ENCODE data around the gene CMSS1. TPM values are rescaled to one million over a fixed set of nuclear protein-coding genes. Genes with fewer than 3 reads are reported as not detected.
A peak's percentile ranks its signal among the peaks of the same experiment; 100 is the strongest.

CMSS1 gene
- total and polyA plus RNA-seq, 4 donors: 3.8 to 19.5 (median 7.5) TPM

- H3K27ac ChIP-seq (ENCODE audit: low read depth in 1 of 2, low read length in 2 of 2): no peak overlapping the region
- no peaks in the 10 kb centered on the region for H3K9me3 ChIP-seq (ENCODE audit: control insufficient read depth in 4 of 4, low read length in 3 of 4)
- no peaks in the 10 kb centered on the region for H3K36me3 ChIP-seq (ENCODE audit: control insufficient read depth in 4 of 4, insufficient read depth in 3 of 4, low read depth in 1 of 4, low read length in 3 of 4)
- H3K9ac ChIP-seq (ENCODE audit: low read depth in 1 of 2, low read length in 2 of 2): no peak overlapping the region
- no peaks in the 10 kb centered on the region for H3K4me1 ChIP-seq (ENCODE audit: control insufficient read depth in 4 of 4, insufficient read depth in 4 of 4, low read length in 3 of 4)
- TF ChIP-seq RXRA (IDR thresholded peaks at IDR 0.05) (no peak), JUND (IDR thresholded peaks at IDR 0.05) (no peak), REST (IDR thresholded peaks at IDR 0.05) (no peak), HNF4A (conservative IDR thresholded peaks at IDR 0.05) (no peak), FOXA1 (IDR thresholded peaks at IDR 0.05) (no peak), TAF1 (conservative IDR thresholded peaks at IDR 0.05) (no peak), HNF4G (IDR thresholded peaks at IDR 0.05) (no peak), FOXA2 (IDR thresholded peaks at IDR 0.05) (no peak), GABPA (IDR thresholded peaks at IDR 0.05 in 1 of 2, conservative IDR thresholded peaks at IDR 0.05 in 1 of 2) (no peak), RAD21 (IDR thresholded peaks at IDR 0.05) (no peak), EGR1 (IDR thresholded peaks at IDR 0.05; ENCODE audit: low read depth in 2 of 2) (no peak), SP1 (IDR thresholded peaks at IDR 0.05) (no peak)
- TF ChIP-seq, protein P1, sequence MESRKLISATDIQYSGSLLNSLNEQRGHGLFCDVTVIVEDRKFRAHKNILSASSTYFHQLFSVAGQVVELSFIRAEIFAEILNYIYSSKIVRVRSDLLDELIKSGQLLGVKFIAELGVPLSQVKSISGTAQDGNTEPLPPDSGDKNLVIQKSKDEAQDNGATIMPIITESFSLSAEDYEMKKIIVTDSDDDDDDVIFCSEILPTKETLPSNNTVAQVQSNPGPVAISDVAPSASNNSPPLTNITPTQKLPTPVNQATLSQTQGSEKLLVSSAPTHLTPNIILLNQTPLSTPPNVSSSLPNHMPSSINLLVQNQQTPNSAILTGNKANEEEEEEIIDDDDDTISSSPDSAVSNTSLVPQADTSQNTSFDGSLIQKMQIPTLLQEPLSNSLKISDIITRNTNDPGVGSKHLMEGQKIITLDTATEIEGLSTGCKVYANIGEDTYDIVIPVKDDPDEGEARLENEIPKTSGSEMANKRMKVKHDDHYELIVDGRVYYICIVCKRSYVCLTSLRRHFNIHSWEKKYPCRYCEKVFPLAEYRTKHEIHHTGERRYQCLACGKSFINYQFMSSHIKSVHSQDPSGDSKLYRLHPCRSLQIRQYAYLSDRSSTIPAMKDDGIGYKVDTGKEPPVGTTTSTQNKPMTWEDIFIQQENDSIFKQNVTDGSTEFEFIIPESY (IDR thresholded peaks at IDR 0.05): no peak
- TF ChIP-seq, protein P2, sequence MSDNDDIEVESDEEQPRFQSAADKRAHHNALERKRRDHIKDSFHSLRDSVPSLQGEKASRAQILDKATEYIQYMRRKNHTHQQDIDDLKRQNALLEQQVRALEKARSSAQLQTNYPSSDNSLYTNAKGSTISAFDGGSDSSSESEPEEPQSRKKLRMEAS (IDR thresholded peaks at IDR 0.05): no peak
- 64% methylated on average over 2 of the region's 2 CpGs for WGBS
- no peak for DNase-seq (ENCODE audit: low spot score)
- no peaks in the 10 kb centered on the region for H3K27me3 ChIP-seq (ENCODE audit: control insufficient read depth in 4 of 4, insufficient read depth in 4 of 4, low read length in 3 of 4)
- H3K4me3 ChIP-seq (ENCODE audit: low read depth in 1 of 3, low read length in 3 of 3): no peak overlapping the region
Measured at GRCh38 chr3:100088735-100089368, 271.2 kb downstream of the CMSS1 start.

GRCh38 chr3:100089812-100090668, 272.4 kb downstream of the CMSS1 start:
- H3K27ac ChIP-seq (ENCODE audit: low read depth in 1 of 2, low read length in 2 of 2): no peak overlapping the region

More at GRCh38 chr3:100089812-100090668, 272.4 kb downstream of the CMSS1 start:
- WGBS: 89% methylated on average over 7 of the region's 7 CpGs
- Histone ChIP-seq H3K36me3 (ENCODE audit: control insufficient read depth in 4 of 4, insufficient read depth in 3 of 4, low read depth in 1 of 4, low read length in 3 of 4) (no peaks in the 10 kb centered on the region), H3K9ac (ENCODE audit: low read depth in 1 of 2, low read length in 2 of 2) (no peak overlapping the region), H3K9me3 (ENCODE audit: control insufficient read depth in 4 of 4, low read length in 3 of 4) (no peaks in the 10 kb centered on the region), H3K27me3 (ENCODE audit: control insufficient read depth in 4 of 4, insufficient read depth in 4 of 4, low read length in 3 of 4) (no peaks in the 10 kb centered on the region), H3K4me3 (ENCODE audit: low read depth in 1 of 3, low read length in 3 of 3) (no peak overlapping the region), H3K4me1 (ENCODE audit: control insufficient read depth in 4 of 4, insufficient read depth in 4 of 4, low read length in 3 of 4) (no peaks in the 10 kb centered on the region)
- no peak for TF ChIP-seq NR2F2 (IDR thresholded peaks at IDR 0.05)
- TF ChIP-seq CTCF (IDR thresholded peaks at IDR 0.05; ENCODE audit: low read depth, low read length, missing input control): peak; percentile 31
- TF ChIP-seq, protein P1 (IDR thresholded peaks at IDR 0.05): no peak
- no peak for TF ChIP-seq RXRA (IDR thresholded peaks at IDR 0.05)
- TF ChIP-seq, protein P3, sequence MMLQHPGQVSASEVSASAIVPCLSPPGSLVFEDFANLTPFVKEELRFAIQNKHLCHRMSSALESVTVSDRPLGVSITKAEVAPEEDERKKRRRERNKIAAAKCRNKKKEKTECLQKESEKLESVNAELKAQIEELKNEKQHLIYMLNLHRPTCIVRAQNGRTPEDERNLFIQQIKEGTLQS (IDR thresholded peaks at IDR 0.05): no peak
- TF ChIP-seq SP1 (IDR thresholded peaks at IDR 0.05): no peak
- TF ChIP-seq TAF1 (conservative IDR thresholded peaks at IDR 0.05): no peak
- no peak for TF ChIP-seq YY1 (IDR thresholded peaks at IDR 0.05)
- peak; percentile 45 to 78 for TF ChIP-seq RAD21 (IDR thresholded peaks at IDR 0.05)
- no peak for TF ChIP-seq HNF4G (IDR thresholded peaks at IDR 0.05)
- TF ChIP-seq JUND (IDR thresholded peaks at IDR 0.05): no peak
- no peak for DNase-seq (ENCODE audit: low spot score)
